SW 1271 (cell line): ENCODE data around the gene AFAP1.

Experiments
- DNase-seq, 2 experiments: peaks; one replicate each; lab custom pipeline; 2025; lab: John Stamatoyannopoulos, UW

The AFAP1 gene

GRCh38 chr4:7784131-7784870 lies 155.4 kb downstream of the AFAP1 start:
- no peak for DNase-seq

GRCh38 chr4:7783541-7783940 lies 156.1 kb downstream of the AFAP1 start:
- DNase-seq: no peak

DNA sequence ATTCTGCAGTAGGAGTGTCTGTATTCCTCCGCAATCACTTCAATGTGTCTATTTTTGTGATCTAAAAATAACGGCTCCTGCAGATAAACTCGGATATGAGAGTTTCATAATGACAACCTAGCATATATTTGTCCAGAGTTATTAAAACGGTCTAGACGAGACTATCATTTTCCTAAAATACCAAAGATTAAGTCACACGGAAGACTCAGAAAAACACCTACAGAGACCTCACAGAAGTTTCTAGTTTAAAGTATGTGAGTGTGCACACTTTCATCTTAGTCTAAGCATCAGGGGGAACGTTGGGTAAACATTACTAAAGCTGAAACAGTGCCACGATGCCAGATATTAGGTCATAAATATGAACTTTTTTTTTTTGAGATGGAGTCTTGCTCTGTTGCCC lies 156.9 kb downstream of the AFAP1 start:
- no peak for DNase-seq

- DNase-seq: no peak
Measured at GRCh38 chr4:7781993-7782392, 157.7 kb downstream of the AFAP1 start.

DNA sequence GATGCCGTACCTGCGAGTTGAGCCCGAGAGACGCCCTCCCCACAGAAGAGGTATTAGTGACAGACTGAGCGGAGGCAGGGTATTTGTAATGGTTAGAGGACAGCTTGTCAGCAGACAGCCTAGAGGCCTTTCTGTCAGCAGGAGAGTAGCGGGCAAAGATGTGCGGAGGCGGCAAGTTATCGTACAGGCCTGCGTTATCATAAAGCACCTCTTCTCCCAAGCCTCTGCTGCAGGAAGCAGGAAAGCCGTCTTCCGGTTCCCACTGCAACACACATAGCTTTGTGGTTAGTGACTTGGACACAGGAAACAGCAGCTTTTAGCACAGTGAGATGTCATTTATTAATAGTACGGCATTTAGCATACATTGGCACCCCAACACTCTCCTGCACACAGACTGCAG lies 158.3 kb downstream of the AFAP1 start:
- no peak for DNase-seq

DNA sequence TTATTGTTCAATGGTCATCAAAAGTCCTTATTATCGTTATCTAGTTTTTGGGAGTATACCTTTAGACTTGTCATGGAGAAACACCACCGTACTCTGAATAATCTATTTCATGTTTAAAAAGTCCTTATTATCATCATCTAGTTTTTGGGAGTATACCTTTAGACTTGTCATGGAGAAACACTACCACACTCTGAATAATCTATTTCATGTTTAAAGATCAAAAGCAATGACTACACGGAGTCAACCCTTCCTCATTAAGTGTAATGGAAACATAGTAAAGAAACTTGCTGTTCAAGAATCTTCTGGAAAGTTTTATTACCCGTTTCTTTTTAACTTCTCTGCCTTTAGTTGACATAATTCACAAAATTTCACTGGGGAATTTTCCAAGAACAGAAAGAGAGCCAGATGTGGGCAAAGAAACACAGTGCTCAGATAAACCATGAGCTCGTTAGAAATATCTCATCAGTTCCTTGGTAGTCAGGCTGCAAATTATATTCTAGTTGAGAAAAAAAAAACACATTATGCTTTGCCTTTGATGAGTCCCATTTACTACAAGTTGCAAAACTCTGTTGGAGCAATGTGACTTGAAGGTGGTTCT lies 158.8 kb downstream of the AFAP1 start:
- DNase-seq: no peak

DNA sequence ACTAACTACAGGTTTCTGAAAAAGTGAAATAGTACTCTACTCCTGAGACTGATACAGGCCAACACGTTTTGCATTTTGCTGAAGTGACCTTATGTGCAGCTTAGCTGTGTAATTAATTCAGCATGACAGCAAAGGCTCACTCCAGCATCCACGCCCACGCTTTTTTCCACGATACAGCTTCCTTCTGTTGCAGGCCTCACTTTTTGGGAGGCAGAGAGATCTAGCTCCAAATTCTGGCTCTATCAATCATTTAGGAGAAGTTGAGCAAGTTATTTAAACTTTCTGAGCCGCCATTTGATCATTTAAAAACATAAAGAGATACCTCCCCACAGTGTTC lies 160.3 kb downstream of the AFAP1 start:
- DNase-seq: no peak

- no peak for DNase-seq
Measured at GRCh38 chr4:7778510-7779431, 160.9 kb downstream of the AFAP1 start.

DNA sequence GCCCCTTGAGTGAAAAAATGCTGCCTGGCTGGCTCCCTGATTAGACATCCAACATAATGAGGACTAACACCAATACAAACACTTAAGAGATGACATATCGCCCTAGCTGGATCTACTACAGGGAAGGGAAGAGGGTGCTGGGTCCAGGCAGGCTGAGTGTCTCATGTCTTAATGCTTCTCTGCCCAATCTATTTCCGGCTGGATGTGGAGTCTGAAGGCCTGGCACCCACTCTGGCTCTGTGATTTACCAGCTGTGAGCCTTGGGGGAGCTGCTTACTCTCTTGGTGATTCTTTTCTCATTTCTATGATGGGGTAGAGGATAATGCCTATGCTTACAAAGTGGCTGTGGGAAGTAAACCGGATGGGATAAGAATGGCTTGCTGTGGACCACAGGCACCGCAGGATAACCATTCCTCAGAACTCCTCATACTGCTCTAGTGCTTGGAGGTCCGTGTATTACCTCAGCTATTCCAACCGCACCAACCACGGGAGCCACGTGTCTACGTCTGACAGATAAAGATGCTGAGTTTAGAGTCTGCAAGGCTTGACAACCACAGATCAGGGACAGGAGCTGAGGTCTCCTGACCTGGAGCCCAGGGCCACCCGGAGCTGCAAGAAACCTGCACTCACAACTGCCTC lies 161.7 kb downstream of the AFAP1 start:
- DNase-seq: no peak

- no peak for DNase-seq
Measured at GRCh38 chr4:7777017-7777710, 162.5 kb downstream of the AFAP1 start.

DNA sequence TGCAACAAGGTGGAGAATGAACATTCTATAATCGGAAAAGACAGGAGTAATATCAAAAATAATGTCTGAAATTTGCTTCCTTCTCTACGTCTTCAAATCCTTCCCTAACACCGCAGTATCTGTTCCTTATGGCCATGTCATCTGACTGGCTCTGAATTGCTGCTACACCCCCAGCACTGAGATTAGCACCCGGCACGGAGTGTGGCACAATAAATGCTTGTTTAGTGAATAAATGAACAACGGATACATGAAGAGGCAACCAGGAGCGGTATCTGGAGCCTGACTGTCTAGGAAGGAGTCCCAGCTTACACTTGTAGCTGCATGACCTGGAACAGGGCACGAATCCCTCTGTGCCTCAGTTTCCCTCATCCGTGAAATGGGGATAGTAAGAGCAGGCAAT lies 164.3 kb downstream of the AFAP1 start:
- no peak for DNase-seq

- no peak for DNase-seq
Measured at GRCh38 chr4:7774301-7775294, 165.1 kb downstream of the AFAP1 start.

- DNase-seq: no peak
Measured at GRCh38 chr4:7773401-7774180, 166.1 kb downstream of the AFAP1 start.

DNA sequence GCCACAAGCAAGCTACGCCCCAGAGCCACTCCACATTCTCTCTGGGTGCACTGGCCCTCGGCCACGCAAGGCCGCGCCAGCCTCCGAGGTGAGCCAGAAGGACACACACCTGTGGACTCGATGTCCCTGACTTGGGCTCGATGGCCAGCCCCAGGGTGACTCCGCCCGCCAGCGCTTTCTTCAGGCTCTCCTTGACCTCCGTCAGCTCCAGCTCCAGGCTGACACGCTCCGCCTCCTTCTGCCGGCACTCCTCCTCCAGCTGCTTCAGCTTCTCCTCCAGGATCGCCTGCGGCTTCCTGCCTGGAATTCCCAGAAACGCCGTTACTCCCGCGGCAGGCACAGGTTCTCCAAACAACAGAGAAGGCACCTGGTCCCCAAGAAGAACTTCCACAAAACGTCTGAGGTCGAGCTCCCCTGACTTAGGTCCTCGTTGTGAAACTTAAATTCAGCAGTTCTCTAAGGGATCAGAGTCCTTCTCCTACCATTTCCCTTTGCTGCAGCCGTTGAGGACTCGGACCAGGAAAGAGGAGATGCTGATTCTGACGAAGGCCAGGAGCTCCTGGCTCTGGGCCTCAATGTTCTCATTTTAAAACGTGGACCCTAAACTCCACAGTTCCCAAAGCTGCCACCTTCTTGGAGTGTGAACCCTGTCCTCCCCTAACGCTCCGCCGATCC lies 166.8 kb downstream of the AFAP1 start:
- no peak for DNase-seq

DNA sequence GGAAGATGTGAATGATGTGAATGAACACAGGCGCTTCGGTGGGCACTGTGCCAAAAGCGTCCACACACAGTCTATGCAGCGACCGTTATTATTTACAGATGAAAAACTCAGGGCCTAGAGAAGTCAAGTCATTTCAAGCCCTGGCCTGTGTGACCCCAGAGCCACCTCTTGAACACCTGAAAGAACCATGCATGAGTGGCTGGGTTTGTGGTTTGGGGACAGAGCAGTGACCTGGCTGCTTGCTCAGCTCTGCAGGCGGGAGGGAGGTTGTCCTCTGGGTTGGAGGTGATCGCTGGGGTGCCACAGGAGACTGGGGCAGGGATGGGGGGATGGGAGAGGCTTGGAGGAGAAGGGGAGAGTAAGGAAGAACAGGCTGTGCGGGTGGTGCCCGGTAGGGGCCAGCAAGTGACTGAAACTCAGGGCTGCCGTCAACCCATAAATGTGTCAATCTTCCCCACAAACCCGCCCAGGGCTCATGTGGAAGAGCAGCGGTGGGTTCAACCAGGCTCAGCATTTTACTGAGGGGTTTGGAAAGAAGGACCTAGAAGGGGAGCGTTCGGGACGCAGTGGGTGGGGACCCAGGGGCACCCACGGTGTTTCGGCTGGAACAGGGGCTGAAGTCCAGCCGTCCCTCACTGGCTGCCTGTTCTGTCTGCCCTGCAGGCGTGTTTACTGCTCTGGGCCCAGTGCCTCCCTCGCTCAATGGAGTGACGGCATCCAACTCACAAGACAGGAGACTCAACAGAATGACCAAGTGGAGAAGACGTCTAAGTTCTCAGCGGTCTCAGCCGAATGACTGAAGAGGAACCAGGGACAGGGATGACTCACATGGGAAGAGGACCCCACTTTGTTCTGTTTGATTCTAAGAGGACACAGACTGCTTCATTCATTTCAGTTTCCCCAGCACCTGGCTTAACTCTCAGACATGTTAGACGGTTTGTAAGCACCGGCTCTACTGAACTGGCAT lies 167.8 kb downstream of the AFAP1 start:
- no peak for DNase-seq

DNA sequence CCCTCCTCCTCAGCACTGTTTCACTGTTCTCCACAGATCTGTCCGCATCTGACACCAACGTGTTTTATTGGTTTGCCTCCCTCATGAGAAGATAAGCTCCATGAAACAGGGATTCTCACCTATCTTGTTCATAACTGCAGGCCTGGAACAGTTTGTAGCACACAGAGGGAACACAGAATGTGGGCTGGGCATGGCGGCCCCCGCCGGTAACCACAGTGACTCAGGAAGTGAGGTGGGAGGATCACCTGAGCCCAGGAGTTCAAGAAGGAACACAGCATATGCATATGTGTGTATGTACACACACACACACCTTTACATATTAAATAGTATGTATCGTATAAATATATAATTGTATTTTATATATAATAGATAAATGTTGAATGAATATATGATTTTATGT lies 168.6 kb downstream of the AFAP1 start:
- no peak for DNase-seq

DNA sequence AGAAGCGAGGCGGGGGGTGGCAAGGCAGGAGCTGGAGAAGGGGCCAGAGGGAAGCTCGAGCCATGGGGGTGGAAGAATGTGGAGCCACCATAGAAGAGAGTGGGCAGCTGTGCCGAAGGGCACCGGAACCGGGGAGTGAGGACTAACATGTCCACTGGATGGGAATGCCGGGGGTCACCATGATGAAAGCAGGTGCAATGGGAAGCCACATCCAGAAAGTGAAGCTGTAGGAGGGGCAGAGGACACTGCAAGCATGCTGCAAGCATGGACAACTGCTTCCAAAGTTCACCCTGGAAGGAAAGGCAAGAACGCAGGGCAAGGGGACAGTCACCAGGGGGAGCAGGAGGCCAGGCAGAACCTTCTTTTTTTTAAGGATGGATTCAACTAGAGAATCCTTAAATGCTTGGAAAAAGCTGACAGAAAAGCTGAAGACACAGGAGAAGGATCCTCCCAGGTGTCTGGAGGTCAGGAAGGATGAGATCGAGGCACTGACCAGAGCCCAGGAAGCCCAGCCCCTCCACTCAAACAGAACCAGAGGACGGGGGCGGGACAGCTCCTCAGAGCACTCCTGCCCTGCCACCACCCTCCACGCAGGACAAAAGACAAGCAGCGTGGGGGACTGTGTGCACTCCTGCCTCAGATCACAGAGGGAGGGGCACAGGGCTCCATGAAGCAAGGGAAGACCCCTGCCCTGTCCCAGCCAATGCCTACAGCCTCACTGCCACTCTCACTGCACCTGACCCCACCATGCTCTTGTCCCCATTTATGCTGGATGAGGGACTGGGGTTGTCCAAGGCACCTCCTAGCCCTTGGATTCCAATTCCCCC lies 169.2 kb downstream of the AFAP1 start:
- DNase-seq: peak in 1 of 2 experiments; percentile 36
